Breast epithelium (tissue), 4 donors: ENCODE measurements around the gene TMEM132D. TPM values are rescaled to one million over a fixed set of nuclear protein-coding genes. Genes with fewer than 3 reads are reported as not detected.

Source experiments
- DNase-seq, 2 donors: peaks; one replicate each; pipeline ENCODE4 v3.0.0-alpha.2; 2019; ENCODE audit warnings: low spot score in 2 of 2
- H3K27ac ChIP-seq, 2 donors: fragments of 200-600 bp; sonication (generic) in 1 of 2; one replicate each; pipeline ENCODE4 v1.5.1; 2016 to 2019; ENCODE audit warnings: mild to moderate bottlenecking in 1 of 2
- H3K27me3 ChIP-seq, 2 donors: fragments of 200-600 bp; sonication (generic) in 1 of 2; one replicate each; pipeline versions ENCODE4 v1.5.1 to v1.6.0; 2017 to 2019; ENCODE audit warnings: control low read depth in 1 of 2, mild to moderate bottlenecking in 1 of 2
- H3K36me3 ChIP-seq: fragments of 200-600 bp; one replicate; pipeline ENCODE4 v1.5.1; 2019
- H3K4me1 ChIP-seq, 2 donors: fragments of 200-600 bp; sonication (generic); one replicate each; pipeline ENCODE4 v1.5.1; 2016 to 2019; ENCODE audit warnings: control low read depth in 1 of 2
- H3K4me3 ChIP-seq, 3 donors: fragments of 200-600 bp; sonication (generic); 1 replicate in 2 of 3; 2 replicates in 1 of 3; pipeline ENCODE4 v1.5.1; 2016 to 2019; ENCODE audit warnings: mild to moderate bottlenecking in 3 of 3, moderate library complexity in 2 of 3
- H3K9me3 ChIP-seq, 2 donors: fragments of 200-600 bp; sonication (generic) in 1 of 2; one replicate each; pipeline ENCODE4 v1.5.1; 2016 to 2019; ENCODE audit warnings: control low read depth in 1 of 2
- POLR2A ChIP-seq: fragments of 450-650 bp; IDR thresholded peaks from one replicate; pipeline ENCODE4 v1.6.1; 2016; ENCODE audit warnings: antibody characterized with exemption, mild to moderate bottlenecking, moderate library complexity
- POLR2AphosphoS5 ChIP-seq, 3 donors: sonication (generic); formaldehyde crosslinking; IDR thresholded peaks; one replicate each; pipeline ENCODE4 v1.6.1; 2017; ENCODE audit warnings: antibody characterized with exemption in 3 of 3
- intact Hi-C: fragments of 100-400 bp; cut with DNase I; formaldehyde crosslinking; loops from one replicate; pipeline ENCODE4 v1.15.1; 2023; ENCODE audit warnings: low total_unique reads
- total RNA-seq, 3 donors: library from RNA; depleted of rRNA; stranded (reverse); fragments of >200 nt; gene quantifications; one replicate each; pipeline ENCODE4 v1.1.0, GENCODE V29; 2016
- TF ChIP-seq, protein P1 (sequence below), 3 donors: fragments of 450-650 bp; IDR thresholded peaks; one replicate each; pipeline ENCODE4 v1.5.1; 2016 to 2017; ENCODE audit warnings: antibody characterized with exemption in 3 of 3, mild to moderate bottlenecking in 3 of 3, moderate library complexity in 3 of 3

The TMEM132D gene
- total RNA-seq, 3 donors from 2014 or later, result not detected

DNA sequence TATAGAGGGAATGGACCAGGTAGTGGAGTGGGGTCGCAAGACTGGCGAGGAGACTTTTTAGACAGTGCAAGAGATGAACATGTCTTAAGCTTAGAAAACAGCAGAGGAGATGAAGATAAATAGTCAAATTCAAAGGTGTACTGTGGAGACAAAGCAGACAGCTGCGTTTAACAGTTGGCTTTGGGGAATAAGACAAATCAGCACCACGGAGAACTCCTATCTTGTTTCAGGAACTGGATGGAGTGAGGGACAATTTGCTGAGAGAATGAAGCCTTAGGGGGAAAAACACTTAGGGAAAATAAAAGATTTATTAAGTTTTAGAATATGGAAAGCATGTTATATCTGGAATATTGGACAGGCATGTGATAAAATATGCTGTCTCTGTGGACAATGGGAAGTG is 591.8 kb downstream of the TMEM132D start:
- Histone ChIP-seq H3K9me3 (peaks cover 0 to 9% of the 10 kb centered on the region in 2 donors), H3K27me3 (no peaks in the 10 kb centered on the region), H3K4me1 (no peaks in the 10 kb centered on the region), H3K4me3 (no peak overlapping the region), H3K27ac (no peak overlapping the region), H3K36me3 (no peaks in the 10 kb centered on the region)
- intact Hi-C loops, result no loop called here
- TF ChIP-seq, protein P1, sequence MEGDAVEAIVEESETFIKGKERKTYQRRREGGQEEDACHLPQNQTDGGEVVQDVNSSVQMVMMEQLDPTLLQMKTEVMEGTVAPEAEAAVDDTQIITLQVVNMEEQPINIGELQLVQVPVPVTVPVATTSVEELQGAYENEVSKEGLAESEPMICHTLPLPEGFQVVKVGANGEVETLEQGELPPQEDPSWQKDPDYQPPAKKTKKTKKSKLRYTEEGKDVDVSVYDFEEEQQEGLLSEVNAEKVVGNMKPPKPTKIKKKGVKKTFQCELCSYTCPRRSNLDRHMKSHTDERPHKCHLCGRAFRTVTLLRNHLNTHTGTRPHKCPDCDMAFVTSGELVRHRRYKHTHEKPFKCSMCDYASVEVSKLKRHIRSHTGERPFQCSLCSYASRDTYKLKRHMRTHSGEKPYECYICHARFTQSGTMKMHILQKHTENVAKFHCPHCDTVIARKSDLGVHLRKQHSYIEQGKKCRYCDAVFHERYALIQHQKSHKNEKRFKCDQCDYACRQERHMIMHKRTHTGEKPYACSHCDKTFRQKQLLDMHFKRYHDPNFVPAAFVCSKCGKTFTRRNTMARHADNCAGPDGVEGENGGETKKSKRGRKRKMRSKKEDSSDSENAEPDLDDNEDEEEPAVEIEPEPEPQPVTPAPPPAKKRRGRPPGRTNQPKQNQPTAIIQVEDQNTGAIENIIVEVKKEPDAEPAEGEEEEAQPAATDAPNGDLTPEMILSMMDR (IDR thresholded peaks at IDR 0.05), result no peak
- TF ChIP-seq POLR2A (no peak), POLR2AphosphoS5 (IDR thresholded peaks at IDR 0.05) (no peak)
- DNase-seq, result no peak

DNA sequence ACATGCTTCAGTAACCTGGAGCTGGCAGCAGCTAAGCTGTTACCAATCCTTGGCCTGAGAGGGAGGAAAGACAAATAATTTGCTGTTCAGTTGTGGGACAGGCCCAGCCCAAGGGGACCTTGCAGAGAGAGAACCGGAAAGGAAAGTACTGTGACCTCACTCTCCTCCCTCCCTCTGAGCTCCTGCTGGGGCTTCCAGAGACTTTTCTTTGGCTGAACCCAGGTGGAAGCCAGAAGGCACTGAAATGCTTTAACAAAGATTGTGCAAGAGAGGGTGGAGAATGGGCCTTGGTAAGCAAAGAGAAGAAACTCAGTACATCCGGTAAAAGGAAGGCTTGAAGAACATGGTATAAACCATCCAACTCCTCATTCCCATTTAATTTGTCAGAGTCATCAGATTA is 593.5 kb downstream of the TMEM132D start:
- H3K36me3 ChIP-seq, result no peaks in the 10 kb centered on the region
- intact Hi-C loops, result no loop called here
- no peak overlapping the region for H3K4me3 ChIP-seq
- DNase-seq, result no peak
- peaks cover 0 to 9% of the 10 kb centered on the region in 2 donors for H3K9me3 ChIP-seq
- no peak for TF ChIP-seq POLR2A
- no peak for TF ChIP-seq POLR2AphosphoS5 (IDR thresholded peaks at IDR 0.05)
- TF ChIP-seq, protein P1 (IDR thresholded peaks at IDR 0.05), result no peak
- H3K4me1 ChIP-seq, result no peaks in the 10 kb centered on the region
- H3K27me3 ChIP-seq, result no peaks in the 10 kb centered on the region
- H3K27ac ChIP-seq, result no peak overlapping the region

DNA sequence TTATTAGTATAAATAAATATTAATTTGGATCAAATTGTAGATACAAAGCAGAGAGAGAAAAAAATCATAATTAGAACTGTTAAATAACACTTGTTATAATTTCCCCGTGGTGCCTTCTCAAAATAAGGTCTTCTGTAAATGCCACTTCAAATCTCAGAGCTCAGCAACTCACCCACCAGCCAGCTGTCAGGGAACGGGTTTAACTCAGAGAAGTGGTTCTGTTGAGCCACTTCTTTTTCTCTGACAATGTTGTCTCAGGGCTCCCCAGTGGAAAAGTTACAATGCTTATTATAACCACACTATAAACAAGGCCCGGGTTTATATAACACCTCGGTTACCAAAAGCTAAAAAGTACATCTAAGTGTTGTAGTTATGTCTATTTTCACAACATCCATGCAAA is 598.0 kb downstream of the TMEM132D start:
- H3K36me3 ChIP-seq, result no peaks in the 10 kb centered on the region
- no peaks in the 10 kb centered on the region for H3K27me3 ChIP-seq
- H3K9me3 ChIP-seq, result no peaks in the 10 kb centered on the region
- H3K4me1 ChIP-seq, result no peaks in the 10 kb centered on the region
- H3K27ac ChIP-seq, result no peak overlapping the region
- TF ChIP-seq POLR2AphosphoS5 (IDR thresholded peaks at IDR 0.05) (no peak), POLR2A (no peak)
- TF ChIP-seq, protein P1 (IDR thresholded peaks at IDR 0.05), result no peak
- intact Hi-C loops, result no loop called here
- DNase-seq, result no peak
- H3K4me3 ChIP-seq, result no peak overlapping the region

DNA sequence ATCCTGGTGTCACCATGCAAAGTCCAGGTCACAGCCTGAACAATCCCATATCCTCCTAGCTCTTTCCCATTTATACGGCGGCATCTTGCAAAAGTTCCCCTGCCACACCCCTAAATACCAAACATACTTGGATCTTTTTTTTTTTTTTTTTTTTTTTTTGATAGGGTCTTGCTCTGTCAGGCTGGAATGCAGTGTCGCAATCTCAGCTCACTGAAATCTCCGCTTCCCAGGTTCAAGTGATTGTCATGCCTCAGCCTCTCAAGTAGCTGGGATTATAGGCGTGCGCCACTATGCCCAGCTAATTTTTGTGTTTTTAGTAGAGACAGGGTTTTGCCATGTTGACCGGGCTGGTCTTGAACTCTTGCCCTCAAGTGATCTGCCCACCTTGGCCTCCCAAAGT is 599.3 kb downstream of the TMEM132D start:
- H3K9me3 ChIP-seq, result no peaks in the 10 kb centered on the region
- no peaks in the 10 kb centered on the region for H3K27me3 ChIP-seq
- H3K4me1 ChIP-seq, result no peaks in the 10 kb centered on the region
- no peak overlapping the region for H3K4me3 ChIP-seq
- H3K27ac ChIP-seq, result no peak overlapping the region
- intact Hi-C loops, result no loop called here
- no peak for DNase-seq
- H3K36me3 ChIP-seq, result no peaks in the 10 kb centered on the region
- TF ChIP-seq, protein P1 (IDR thresholded peaks at IDR 0.05), result no peak
- no peak for TF ChIP-seq POLR2A
- TF ChIP-seq POLR2AphosphoS5 (IDR thresholded peaks at IDR 0.05), result no peak

DNA sequence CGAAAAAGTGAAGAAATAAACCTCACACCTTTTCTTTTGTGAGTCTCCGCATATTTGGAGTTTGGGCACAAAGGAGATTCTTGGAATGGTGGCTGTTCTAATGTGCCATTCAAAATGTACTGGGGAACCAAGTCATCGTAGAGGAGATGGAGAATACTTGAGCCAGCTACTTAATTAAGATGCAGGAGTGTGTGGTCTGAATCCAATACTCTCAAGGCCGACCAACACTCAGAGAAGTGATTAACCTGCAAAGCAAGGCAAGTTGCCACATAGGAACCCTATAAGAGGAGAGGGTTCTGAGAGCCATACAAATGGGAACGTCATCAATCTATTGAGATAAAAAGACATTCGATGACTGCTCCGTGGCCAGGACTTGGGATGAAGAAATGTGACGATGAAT is 603.8 kb downstream of the TMEM132D start:
- no peak for DNase-seq
- no peaks in the 10 kb centered on the region for H3K4me1 ChIP-seq
- H3K27ac ChIP-seq, result no peak overlapping the region
- intact Hi-C loops, result no loop called here
- TF ChIP-seq POLR2A (no peak), POLR2AphosphoS5 (IDR thresholded peaks at IDR 0.05) (no peak)
- TF ChIP-seq, protein P1 (IDR thresholded peaks at IDR 0.05), result no peak
- H3K36me3 ChIP-seq, result no peaks in the 10 kb centered on the region
- H3K9me3 ChIP-seq, result no peaks in the 10 kb centered on the region
- no peaks in the 10 kb centered on the region for H3K27me3 ChIP-seq
- no peak overlapping the region for H3K4me3 ChIP-seq
